Left ventricle myocardium superior (tissue), 1 donor: ENCODE results near the gene MYLIP. TPM values are rescaled to one million over a fixed set of nuclear protein-coding genes. Genes with fewer than 3 reads are reported as not detected.
A peak's percentile ranks its signal among the peaks of the same experiment; 100 is the strongest.

Source experiments
- ATAC-seq: fragments of 200-7000 bp; cut with Tn5 transposase; one replicate; pipeline ENCODE4 v1.9.1; 2020; ENCODE audit warnings: mild to moderate bottlenecking, moderate library complexity
- DNase-seq: peaks from one replicate; pipeline ENCODE4 v3.0.0-alpha.2; 2020
- intact Hi-C: fragments of 100-400 bp; cut with micrococcal nuclease; formaldehyde crosslinking; loops from one replicate; pipeline ENCODE4 v1.11.0; 2022
- total RNA-seq: library from RNA; stranded (reverse); fragmentation: NEBNext Ultra II Directional; extraction: Animal tissue kit (Norgen Biotek cat#: 25700); gene quantifications from one replicate; pipeline ENCODE4 v1.2.1, GENCODE V29; 2021
- donor health status: DM: no; HTN: yes; CAD: no; lungs with severe emphysema.

MYLIP gene
- total RNA-seq, 1 donor from 2014 or later, result 12.9 TPM

GRCh38 chr6:16105854-16106253, 23.0 kb upstream of the MYLIP start:
- no peak for ATAC-seq
- intact Hi-C loops, result no loop called here
- DNase-seq, result no peak

GRCh38 chr6:16106991-16107787, 21.7 kb upstream of the MYLIP start:
- ATAC-seq (no peak), DNase-seq (no peak)
- intact Hi-C loops, result no loop called here

GRCh38 chr6:16108419-16108818, 20.5 kb upstream of the MYLIP start:
- no peak for ATAC-seq
- DNase-seq, result no peak
- intact Hi-C loops, result no loop called here

GRCh38 chr6:16108921-16109658, 19.8 kb upstream of the MYLIP start:
- DNase-seq (peak; percentile 30), ATAC-seq (peak; percentile 88)
- intact Hi-C loops, result no loop called here

- DNase-seq (no peak), ATAC-seq (peak; percentile 68)
- intact Hi-C loops, result no loop called here
Measured at GRCh38 chr6:16109659-16110305, 19.1 kb upstream of the MYLIP start.

GRCh38 chr6:16118825-16119224, 10.1 kb upstream of the MYLIP start:
- DNase-seq (no peak), ATAC-seq (no peak)
- intact Hi-C loops, result no loop called here

- intact Hi-C loops, result no loop called here
- DNase-seq (no peak), ATAC-seq (no peak)
Measured at GRCh38 chr6:16121339-16121738, 7.5 kb upstream of the MYLIP start.

GRCh38 chr6:16122197-16122596, 6.7 kb upstream of the MYLIP start:
- intact Hi-C loops, result no loop called here
- DNase-seq, result no peak

GRCh38 chr6:16124198-16125180, 4.4 kb upstream of the MYLIP start:
- intact Hi-C loops, result no loop called here
- ATAC-seq, result no peak

More at GRCh38 chr6:16122197-16122596, 6.7 kb upstream of the MYLIP start:
- no peak for ATAC-seq

GRCh38 chr6:16126056-16126455, 2.8 kb upstream of the MYLIP start:
- ATAC-seq (no peak), DNase-seq (no peak)
- intact Hi-C loops, result no loop called here

More at GRCh38 chr6:16124198-16125180, 4.4 kb upstream of the MYLIP start:
- DNase-seq, result no peak

GRCh38 chr6:16126861-16127260, 2.0 kb upstream of the MYLIP start:
- ATAC-seq, result no peak
- intact Hi-C loops, result no loop called here
- DNase-seq, result no peak

GRCh38 chr6:16127471-16127870, 1.4 kb upstream of the MYLIP start:
- DNase-seq, result no peak
- intact Hi-C loops, result no loop called here
- no peak for ATAC-seq

GRCh38 chr6:16129623-16130401, 926 bp downstream of the MYLIP start:
- ATAC-seq (peak; percentile 5), DNase-seq (peak; percentile 54)
- intact Hi-C loops, result no loop called here

- ATAC-seq (no peak), DNase-seq (no peak)
- intact Hi-C loops, result no loop called here
Measured at GRCh38 chr6:16130437-16130891, 1.6 kb downstream of the MYLIP start.

GRCh38 chr6:16130932-16131387, 2.1 kb downstream of the MYLIP start:
- ATAC-seq (peak; percentile 47), DNase-seq (no peak)
- intact Hi-C loops, result no loop called here

GRCh38 chr6:16132909-16133308, 4.0 kb downstream of the MYLIP start:
- intact Hi-C loops, result no loop called here
- DNase-seq (no peak), ATAC-seq (no peak)

GRCh38 chr6:16134430-16134829, 5.5 kb downstream of the MYLIP start:
- intact Hi-C loops, result no loop called here
- DNase-seq, result no peak
- no peak for ATAC-seq

GRCh38 chr6:16135066-16135465, 6.2 kb downstream of the MYLIP start:
- intact Hi-C loops, result no loop called here
- no peak for DNase-seq
- ATAC-seq, result no peak
